Testis (tissue), 2 donors: ENCODE measurements around the gene WNT11.

ENCODE experiments used
- CTCF ChIP-seq, 3 experiments: fragments of 450-650 bp in 2 of 3; fragments of 200-600 bp in 1 of 3; sonication (generic) in 1 of 3; IDR thresholded peaks; one replicate each; pipeline ENCODE4 v1.5.1; 2016 to 2019; ENCODE audit warnings: antibody characterized with exemption in 3 of 3, mild to moderate bottlenecking in 2 of 3, moderate library complexity in 1 of 3
- POLR2A ChIP-seq: fragments of 450-650 bp; IDR thresholded peaks from one replicate; pipeline ENCODE4 v1.6.1; 2017; ENCODE audit warnings: antibody characterized with exemption, mild to moderate bottlenecking, moderate library complexity

GRCh38 chr11:76238551-76238950, 32.2 kb upstream of the WNT11 start:
- TF ChIP-seq CTCF (IDR thresholded peaks at IDR 0.05) (no peak), POLR2A (no peak)
